LHCN-M2 (cell line): ENCODE results near the gene GRIK2. TPM values are rescaled to one million over a fixed set of nuclear protein-coding genes. Genes with fewer than 3 reads are reported as not detected.

Experiments used
- DNase-seq: peaks from one replicate; pipeline ENCODE4 v3.0.0-alpha.2; 2012; ENCODE audit warnings: low read depth
- total RNA-seq: library from RNA; depleted of rRNA; stranded (reverse); fragments of >200 nt; gene quantifications from 2 replicates; pipeline ENCODE4 v1.2.3, GENCODE V29; 2014

GRIK2 gene
- total RNA-seq, 1 experiment from 2014 or later, result 2.9 TPM

DNA sequence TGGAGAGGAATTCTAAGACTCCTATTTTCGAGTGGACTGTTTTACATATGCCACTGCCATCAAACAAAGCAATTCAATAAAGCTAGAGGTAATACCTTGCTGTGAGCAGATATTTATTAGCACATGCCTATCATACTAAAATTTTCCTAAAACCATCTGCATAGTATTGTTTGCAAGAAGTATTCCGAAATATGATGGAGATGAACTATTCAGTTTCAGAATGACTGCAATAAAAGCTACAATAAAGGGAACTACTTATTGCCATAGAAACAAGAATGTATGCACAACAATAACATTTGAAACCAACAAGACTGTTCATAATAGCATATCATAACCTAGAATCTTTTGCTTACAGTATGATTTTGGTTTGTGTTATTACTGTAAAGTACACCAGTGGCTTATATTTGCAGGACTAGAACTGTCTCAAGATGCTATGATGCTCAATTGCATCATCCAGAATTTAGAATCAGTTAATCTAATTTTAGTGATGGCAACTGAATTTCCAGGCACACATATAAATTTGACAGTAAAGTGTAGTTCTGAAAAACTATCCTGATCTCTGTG, 144.3 kb downstream of the GRIK2 start:
- DNase-seq, result peak; percentile 39

DNA sequence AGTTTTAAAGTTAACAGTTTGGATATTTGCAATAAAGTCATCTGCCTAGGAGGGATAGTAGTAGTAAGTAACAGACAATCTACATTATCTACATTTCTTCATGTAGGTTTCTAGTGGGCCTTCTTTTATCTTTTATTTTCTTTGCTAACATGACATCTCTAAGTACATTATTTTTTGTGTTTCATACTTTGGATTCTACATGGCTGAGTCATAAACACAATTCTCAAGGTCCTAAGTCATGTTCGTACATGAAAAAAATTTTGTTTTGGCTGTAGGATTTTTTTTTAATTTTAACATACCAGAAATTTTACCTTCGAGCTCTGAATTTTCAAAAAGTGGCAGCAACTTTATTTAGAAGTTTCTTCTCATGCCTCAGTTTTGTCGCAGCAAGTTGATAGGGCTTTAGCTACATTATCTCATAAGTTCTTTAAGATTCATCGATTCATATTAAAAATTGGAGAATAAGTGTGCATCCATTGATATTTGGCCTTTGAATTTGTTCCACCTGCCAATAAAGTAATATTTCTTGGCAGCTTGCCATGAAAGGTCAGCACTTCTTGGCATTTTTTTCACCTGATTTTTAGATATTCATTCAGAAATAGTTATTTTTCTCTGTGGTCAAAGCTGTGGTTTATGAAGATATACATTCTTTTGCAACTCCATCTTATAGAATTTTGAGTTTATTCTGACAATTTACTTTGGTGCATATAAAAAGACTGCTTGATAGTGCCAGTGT, 146.2 kb downstream of the GRIK2 start:
- DNase-seq, result peak; percentile 78

DNA sequence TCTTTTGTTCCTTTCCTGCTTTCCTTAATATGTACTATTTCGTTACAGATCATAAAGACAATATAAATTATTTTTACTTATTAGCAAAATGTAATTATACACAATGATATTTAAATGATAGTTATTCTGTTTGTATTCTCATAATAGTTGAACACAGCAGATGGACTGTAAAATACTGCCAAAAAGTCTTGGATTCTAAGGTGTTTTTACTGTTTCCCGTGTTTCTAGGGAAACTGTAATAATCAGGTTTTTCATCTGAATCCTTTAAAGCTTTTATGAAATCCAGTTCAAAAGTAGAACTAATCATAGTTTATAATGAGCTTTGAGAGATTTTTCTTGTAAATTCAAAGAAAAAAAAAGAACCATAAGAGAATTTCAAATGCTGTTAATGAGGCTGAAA, 148.4 kb downstream of the GRIK2 start:
- DNase-seq, result no peak

DNA sequence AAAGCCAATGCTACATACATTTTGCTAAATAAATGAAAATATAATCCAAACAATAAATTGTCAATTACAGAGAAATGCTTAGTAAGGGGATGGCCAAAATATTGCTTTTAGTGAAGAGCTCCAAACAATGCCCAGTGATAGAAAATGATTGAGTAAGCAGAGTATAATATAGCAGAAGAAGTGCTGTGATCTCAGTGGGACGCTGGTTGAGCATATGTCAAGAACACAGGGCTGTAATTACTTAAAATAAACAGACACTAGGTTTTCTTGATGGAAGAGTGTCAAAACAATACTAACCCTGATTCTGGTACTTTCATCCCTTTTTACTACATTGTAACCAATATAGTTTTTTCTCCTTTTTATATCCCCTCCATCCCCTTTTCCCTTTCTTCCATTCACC, 150.3 kb downstream of the GRIK2 start:
- no peak for DNase-seq

DNA sequence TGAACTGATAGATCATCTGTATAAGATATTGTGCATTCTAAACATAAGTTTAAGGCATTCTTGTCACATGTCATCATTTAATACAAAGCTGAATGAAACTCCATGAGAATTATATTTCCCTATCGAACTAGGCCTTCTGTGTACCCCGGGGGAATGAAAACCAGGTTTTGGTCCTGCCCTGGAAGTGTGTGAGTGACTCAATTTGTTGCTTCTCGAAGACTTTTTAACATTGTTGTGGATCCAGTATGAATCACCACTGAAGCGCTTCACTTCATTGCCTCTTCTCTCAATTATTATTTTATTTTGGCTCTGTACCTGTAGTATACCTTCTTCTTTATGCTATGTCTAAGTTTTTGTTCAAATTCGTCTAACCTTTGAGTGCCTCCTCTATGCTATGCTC, 150.8 kb downstream of the GRIK2 start:
- DNase-seq, result peak; percentile 53

DNA sequence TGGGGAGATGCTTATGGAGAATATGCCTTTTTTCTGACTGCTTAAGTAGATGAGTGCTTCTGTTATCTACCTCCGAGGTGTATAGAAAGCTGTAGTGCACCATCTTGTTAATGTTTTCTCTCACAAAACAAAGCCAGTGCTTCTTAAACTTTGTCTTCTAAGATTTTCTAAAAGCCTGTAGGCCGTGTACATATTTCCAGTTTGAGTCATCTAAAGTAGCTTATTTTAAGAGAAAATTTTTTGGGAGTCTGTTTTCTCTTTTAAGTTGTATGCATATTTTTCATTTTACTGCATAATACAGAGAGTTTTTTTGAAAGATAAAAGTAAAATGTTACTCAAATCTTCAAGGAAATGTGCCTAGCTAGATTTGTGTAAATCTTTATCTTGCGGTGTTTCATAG, 151.7 kb downstream of the GRIK2 start:
- DNase-seq, result no peak

DNA sequence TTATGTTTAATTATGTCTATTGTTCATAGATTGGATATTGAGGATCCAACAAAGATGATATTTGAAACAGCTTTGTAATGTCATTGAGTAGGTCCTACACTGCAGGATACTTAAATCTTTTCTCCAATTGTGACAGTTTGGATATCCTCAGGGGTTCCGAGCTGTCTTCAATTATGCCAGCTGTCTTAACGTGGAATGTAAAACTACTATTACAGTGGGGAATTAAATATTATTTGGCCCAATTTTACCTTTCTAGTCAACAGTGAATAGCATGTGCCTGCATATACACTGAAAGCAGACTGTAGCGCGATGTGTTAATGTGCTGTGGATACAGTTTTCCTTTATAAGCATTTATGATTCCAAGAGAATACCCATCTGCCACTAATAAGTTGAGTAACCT, 156.9 kb downstream of the GRIK2 start:
- DNase-seq, result no peak

DNA sequence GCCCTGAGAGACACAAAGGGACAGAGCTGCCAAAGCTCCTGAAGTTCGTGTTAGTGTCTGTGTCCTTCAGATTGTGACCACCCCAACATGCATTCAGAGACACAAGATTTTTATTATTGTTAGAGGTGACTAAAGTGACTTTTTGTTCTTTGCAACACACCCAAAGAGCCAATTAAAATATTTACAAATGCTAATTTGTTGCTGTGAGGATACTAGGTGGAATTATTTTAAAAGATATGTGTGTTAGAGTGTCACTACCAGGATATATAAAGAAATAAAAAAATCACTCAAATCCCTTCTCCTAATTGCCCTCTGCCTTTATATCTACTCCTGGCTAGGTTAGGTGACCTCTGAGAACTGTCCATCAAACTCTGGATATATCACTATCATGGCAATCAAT, 160.7 kb downstream of the GRIK2 start:
- no peak for DNase-seq

DNA sequence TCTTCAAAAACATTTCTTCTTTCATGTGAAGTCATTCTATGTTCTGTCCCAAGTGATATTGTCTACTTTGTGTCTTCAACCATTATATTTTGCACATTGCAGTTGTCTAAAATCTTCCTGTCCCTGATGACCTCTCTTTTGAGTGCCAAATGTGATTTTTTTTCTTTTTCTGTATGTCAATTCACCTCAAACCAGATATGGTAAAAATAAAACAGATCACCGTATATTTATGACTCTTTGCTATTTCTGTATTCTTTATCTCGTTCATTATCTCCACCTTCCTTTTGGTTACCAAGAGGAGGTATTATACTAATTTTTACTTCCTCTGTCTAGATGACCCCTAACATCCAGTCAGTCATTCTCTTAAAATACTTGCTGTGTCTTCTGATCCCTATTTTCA, 165.2 kb downstream of the GRIK2 start:
- no peak for DNase-seq

DNA sequence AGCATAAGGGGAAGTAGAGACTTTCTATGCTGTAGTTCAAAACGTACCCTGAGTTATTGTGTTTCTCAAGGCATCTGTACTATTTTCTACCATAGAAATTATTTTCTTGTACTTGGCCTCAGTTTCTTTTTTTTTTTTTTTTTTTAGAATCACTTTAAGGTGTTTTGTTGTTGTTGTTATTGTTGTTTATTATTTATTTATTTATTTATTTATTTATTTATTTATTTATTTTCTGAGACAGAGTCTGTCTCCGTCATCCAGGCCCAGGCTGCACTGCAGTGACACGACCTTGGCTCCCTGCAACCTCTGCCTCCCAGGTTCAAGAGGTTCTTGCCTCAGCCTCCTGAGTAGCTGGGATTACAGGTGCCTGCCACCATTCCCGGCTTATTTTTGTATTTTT, 179.1 kb downstream of the GRIK2 start:
- DNase-seq, result no peak

DNA sequence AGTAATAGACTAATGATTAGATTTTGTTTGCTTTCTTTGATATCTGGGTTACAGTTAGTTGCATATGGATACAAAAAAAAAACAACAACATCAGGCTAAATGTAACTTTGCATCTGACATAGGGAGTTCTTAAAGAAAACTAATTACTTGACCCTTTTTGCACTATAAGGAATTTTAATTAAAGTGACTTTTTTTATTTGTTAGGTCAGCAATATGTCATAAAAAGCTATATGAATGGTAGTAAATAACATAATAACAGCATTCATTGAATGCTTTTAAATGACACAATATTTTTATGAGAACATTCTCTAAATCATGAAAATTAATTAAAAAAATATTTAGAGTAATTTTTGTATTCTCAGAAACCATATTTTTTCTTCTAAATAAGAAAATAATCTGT, 183.6 kb downstream of the GRIK2 start:
- DNase-seq, result no peak

DNA sequence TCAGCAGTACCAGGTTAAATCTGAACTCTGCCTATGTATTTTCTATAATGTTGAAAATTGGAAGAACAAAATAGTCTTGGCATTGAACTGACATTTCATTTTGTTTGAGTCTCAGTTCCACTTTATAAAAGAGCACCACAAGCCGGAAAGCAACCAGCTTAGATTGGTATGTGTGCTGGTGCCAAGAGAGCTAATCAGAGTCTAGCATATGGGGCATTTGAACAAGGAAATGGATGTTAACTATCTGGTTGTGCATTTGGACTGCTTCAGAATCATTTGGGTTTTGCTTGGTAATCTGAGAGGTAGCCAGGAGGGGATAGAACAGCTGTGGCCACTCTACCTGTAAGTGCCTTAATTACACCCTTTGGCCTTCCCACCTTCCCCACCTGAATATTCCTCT, 184.8 kb downstream of the GRIK2 start:
- no peak for DNase-seq

DNA sequence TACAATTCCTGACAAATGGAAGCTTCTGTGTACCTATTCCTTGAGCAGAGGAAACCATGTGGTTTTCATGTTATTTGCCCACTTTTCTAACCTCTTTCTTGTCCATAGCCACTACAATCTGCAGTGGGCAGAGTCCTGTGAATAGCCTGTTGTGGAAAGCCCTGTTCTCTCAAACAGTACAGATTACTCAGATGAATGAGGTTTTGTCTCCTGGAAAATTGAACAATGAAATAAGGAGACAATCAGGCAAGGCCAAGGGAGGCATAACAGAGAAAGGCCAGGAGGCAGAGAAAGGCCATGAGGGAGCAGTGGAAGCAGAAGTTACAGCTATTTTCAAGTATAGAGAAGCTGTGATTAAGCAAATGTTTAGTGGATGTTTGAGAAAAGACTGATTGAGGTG, 189.3 kb downstream of the GRIK2 start:
- DNase-seq, result no peak

DNA sequence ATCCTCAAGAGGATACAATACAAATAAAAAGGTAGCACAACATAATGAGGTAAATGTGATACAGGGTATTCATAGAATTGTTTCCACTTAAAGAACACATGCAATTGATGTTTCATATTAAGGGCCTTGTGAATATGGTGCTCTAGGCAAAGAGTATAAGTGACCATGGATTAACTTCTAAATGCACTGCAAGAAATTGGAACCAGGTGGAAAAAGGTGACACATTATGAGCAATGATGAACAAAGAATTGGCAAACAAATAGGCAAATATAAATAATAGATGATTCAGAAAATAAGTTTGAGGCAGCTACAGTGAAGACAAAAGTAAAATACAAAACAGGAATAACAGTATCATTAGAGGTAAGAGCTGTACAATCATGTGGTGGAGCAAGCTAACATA, 192.0 kb downstream of the GRIK2 start:
- DNase-seq, result no peak

DNA sequence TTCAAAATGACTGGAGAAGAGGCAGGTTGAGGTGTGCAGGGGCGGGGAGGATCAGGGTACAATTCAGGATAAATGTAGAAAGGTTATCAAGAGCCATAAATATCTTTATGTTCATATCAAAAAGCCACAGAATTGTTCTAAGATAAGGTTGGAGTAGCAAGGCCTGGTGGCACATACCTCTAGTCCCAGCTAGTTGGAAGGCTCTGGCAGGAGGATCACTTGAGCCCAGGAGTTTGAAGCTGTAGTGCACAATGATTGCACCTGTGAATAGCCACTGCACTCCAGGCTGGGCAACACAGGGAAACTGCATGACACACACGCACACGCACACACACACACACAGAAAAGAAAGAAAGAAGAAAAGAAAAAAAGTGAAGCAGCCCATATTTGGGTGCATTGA, 194.8 kb downstream of the GRIK2 start:
- no peak for DNase-seq

DNA sequence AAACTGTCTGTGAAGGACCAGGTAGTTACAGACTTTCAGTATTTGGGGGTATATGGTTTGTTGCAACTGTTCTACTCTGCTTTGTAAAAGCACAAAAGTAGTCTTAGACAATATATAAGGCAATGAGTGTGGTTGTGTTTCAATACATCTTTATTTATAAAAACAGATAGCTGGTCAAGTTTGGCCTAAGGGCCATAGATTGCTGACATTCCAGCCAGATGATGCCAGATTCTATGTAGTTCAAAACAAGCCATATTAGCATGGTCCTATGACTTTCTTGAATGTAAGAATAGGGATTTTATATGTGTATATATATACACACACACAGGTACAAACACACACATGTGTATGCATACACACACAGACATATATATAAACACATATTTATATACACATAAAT, 201.8 kb downstream of the GRIK2 start:
- DNase-seq, result no peak

DNA sequence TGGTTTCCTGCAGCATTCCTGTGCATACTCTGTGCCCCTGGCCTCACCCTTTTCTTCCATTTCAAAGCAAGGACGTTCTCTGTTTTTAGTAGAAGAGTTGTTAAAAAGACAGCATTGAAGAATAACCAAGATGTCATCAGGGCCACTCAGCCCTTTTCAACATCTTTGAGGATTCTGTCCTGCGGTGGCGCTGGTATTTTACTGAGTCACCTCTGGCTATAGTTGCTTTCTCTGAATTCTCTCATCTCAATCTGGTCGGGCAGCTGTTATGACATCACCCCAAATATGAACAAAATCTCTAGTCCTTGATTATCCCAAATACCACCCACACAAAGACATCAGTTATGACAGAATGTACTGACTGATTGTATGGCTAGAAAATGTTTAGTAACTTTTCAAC, 204.2 kb downstream of the GRIK2 start:
- DNase-seq, result peak; percentile 94

DNA sequence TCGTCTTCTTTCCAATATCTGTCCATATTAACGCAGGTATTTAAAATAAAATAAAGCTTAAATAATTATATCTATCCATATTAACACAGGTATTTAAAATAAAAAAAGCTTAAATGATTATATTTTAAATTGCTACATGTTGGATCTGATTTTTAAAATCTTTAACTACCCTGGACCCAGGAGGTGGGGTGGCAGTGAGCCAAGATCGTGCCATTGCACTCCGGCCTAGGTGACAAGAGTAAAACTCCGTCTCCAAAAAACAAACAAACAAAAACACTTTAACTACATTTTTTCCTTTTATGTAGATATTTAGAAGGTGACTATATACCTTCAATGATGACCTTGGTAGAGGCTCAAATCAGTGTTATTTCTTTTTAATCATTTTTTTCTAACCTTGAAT, 211.9 kb downstream of the GRIK2 start:
- DNase-seq, result no peak

DNA sequence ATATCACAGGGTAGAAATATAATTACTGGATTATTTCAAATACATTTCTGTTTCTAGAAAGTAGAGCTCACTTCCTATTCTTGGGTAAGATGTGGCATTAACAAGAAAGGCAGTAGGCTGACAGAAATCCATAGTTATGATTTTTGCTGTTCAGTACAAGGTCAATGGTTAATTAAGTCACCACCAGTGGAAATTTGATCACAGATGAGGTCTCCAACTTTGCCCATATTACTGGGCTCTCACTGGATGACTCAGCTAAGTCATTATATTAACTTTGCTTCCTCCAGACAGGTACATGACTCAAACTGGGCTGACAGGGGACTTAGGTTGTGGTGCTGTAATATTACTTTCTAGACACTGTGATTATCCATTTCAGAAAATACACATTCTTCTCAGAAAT, 212.4 kb downstream of the GRIK2 start:
- peak; percentile 47 for DNase-seq

DNA sequence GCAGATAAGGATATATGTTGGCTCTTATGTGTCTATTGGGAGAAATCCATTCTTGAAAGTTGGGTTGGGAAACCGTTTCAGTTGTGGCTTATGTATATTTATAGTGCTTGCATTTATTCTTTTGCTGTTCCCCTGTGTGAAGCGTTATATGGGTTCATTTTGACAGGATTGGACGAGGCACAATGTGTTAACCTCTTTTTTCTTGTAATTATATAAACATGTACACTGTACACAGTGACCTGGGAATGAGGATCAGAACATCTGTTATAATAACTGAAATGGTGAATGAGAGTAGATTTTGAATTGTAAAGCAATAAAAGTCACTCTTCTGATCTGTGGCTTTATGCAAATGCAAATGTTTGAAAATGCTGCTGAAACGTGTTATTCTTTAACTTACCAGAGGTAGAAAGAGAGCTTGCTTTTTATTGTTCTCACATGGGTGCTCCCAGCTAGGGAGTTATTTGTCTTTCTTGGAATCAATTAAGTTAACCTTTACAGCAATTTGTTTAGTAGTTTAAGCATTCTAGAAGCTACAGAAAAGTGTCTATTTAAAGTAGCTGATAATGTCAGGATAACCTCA, 213.7 kb downstream of the GRIK2 start:
- no peak for DNase-seq

DNA sequence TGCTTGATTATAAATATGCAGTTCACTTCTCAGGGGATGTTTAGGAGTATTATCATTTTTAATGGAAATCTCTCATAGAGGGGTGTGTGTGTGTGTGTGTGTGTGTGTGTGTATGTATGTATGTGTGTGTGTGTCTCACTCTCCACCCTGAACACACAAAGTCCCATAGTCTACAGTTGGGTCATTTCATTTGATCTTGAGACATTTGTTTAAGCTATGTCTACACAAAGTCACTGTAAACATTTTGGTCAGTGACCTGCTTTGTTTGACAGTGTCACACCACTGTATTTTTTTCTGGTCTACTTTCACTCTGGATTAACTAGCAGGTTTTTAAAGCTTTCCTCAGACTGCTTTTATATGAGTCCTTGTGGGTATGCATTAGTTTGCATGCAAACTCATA, 215.2 kb downstream of the GRIK2 start:
- DNase-seq, result no peak

DNA sequence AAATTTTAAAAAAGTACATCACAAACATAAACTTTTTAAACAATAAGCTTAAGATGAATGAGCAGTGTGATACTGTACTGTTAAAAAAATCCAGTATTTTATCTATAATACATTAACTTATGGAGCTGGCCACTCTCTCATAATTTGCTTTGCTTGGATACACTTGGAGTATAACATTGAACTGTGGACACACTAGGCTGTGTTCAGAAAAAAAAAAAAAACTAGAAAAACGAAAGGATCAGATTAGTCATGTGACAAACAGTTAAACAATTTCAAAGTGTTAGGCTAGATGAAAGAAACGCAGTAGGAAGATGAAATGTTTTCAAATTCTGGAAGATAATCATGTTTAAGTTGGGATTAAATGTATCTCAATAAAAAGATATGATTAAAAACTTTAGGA, 220.0 kb downstream of the GRIK2 start:
- no peak for DNase-seq

DNA sequence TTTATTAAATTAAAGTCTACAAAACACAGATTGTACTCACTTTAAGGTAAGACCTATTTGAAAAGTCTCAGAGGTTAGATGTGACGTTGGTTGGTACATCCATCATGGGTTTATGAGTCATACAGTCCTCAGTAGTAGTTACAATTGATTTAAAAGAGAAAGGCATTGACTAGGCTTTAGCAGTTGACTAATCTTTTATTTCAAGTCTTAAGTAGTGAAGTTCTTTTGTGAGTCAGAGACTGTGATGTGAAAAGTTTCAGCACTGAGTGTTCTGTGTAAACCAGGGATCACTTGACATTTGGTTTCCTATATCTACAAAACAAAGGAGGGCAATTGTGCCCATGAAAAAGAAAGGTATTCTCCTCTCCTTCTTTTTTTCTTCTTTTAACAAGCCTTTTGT, 221.3 kb downstream of the GRIK2 start:
- peak; percentile 84 for DNase-seq
